GM18498 (cell line): ENCODE measurements around the gene EIF2AK3.
"Not testable (repeated sequence)": the region's sequence is repeated elsewhere in the genome, so short reads cannot be mapped to it uniquely, and the experiment has no call there.

Source experiments
- ATAC-seq: cut with Tn5 transposase; IDR thresholded peaks from one replicate; pipeline ENCODE4 v1.9.1; 2021; ENCODE audit warnings: mild to moderate bottlenecking, moderate library complexity; ENCODE audit not compliant: unreplicated experiment

EIF2AK3 gene

DNA sequence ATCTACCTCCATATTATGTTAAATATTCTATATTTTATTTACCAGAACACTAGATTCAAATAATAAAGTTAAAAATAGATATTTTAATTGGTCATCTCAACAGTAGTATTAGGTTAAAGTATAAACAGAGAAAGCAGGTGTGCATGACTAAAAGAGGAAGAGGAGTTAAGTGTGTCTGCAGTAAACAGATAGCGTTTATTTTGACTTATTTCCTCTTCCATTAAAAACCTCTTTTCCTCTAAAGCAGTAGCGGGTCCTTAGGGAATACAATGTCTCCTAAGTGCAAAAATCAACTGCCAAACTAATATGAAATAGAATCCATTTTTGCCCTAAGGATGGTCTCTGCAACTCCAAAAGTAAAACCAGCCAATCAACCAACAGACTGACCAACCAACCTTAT lies 27.7 kb downstream of the EIF2AK3 start:
- ATAC-seq, result no peak

DNA sequence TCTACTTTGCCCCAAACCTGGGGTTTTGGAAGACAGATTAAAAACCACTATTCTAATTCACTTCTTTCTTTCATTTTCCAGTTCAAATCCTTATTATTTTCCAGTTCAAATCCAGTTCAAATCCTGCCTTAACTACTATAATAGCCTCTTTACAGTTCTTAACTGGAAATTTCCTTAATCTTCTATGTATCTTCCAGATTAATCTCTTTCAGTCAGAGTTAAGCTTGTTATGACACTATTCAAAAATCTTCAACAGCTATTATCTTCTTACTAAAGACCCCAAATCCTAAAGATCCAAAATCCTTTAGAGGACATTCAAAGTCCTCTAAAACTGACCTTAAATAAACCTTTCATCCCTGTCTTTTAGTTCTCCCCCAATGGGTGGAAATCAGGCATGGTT lies 30.1 kb downstream of the EIF2AK3 start:
- no peak for ATAC-seq

DNA sequence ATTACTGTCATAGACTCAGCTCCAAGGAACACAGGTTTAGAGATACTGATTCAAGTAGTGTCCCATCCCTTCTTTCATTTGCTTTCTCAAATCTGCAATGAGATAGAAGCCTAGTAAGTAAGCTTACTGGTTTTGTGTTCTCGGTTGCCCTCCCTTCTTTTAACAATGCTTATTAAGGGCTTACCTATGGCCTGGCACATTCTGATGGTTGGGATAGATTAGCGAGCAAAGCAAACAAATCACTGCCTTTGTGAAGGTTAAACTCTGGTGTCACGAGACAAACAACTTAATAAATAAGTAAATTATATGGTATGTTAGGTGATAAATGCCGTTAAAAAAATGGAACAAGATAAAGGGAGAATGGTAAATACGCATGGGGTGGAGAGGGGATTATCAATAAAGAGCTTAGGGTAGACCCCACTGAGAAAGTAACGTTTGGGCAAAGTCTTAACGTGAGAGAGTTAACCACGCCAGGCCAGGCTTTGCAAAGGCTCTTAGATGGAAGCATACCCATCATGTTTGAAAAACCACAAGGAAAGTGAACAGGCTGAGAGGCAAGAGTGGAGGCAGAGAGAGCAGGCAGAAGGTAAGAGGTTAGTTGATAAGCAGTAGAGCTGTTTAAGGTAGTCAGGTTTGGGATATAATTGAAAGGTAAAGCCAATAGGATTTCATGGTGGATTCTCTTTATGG lies 31.0 kb downstream of the EIF2AK3 start:
- no peak for ATAC-seq

DNA sequence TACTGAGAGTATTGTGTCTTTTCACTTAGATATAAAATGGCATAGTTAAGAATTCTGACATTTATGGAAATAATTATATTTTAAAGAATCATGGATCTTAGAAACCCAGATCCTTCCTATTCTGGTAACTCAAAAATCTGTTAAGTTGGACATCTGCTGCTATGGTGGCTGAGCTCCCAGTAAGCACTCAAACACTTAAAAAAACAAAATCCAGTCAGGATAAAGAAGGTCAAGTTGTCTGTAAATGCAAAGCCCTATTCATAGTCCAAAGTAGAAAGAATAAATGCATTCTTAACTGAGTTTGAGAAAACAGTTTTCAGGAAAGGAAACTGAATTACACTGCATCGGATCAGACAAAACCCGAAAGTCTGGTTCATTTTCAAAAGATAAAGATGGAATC lies 35.6 kb downstream of the EIF2AK3 start:
- no peak for ATAC-seq

DNA sequence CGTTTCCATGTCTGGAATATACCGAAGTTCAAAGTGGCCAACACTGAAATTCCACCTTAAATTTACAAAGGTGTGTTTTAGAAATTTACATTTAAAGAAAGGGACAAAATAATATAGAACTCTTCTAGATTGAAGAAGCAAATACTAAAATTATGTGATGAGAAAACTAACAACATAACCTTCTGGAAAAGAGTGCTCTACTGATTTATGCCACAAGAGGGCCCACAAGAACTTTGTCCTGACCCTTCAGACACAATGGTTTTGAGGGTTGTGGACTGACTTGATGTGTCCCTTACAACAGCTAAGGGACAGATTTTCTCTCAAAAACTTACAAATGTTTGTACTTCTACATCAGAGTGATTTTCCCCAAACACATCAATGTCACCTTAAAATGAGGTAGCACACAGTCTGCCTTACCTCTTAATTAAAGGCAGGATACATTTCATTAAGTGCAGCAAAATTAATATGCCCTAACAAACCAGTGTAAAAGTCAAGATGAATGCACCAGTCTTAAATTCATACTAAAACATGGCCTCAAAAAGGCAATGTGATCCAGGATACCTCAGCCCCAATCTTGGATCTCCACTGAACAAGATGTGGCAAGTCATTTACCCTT lies 36.2 kb downstream of the EIF2AK3 start:
- ATAC-seq, result peak; percentile 80

GRCh38 chr2:88585969-88586368 lies 41.3 kb downstream of the EIF2AK3 start:
- ATAC-seq, result no peak

DNA sequence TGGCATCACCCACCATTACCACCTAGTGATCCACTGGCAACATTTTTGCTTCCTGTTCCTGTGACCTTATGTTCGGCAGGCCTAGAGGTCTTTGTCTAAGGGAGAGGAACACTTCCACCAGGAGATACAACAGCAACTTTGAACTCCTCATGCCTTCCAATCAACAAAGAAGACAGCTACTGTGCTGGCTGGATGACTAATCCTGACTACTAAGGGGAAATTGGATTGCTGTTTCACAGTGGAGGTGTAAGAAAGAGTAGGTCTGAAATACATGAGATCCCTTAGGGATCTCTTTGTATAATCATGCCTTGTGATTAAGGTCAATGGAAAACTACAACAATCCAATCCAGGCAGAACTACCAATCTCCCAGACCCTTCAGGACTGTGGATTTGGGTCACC lies 45.2 kb downstream of the EIF2AK3 start:
- no peak for ATAC-seq

GRCh38 chr2:88580088-88580487 lies 47.2 kb downstream of the EIF2AK3 start:
- ATAC-seq, result no peak

DNA sequence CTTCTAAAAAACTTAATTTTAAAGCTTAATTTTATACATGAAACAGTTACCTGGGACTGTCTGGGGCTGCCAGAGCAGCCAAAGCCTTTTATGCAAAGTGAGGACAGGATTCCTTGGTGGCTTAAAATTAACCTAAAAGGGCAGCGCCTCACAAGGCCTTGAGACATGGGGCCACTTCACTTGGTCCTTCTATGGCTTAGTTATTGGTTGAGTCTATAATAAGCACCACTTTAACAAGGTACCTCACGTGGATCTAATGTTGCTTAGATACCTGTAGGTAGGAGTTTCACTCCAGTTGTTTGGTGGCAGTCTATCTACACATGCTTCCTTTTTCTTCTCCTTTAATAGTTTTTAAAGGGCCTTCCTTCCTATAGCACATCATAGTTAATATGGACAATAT lies 51.6 kb downstream of the EIF2AK3 start:
- no peak for ATAC-seq

DNA sequence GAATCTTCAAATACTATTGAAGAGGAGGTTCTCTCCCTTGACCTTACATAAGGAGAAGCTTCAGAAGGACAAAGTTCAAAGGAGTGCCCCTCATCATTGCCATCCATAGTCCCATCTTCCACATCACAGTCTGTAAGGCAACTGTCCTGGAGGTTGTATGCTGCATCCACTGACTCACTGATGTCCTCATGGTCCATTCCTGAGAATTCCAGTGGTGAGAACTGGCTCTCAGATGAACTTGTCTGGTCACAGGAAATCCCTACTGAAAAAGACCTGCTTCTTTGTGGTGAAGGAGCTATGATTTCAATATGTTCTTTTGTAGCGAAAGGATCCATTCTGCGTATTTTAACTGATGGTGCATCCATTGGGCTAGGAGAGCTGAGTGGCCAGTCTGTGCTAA lies 52.2 kb downstream of the EIF2AK3 start:
- ATAC-seq, result peak; percentile 15

DNA sequence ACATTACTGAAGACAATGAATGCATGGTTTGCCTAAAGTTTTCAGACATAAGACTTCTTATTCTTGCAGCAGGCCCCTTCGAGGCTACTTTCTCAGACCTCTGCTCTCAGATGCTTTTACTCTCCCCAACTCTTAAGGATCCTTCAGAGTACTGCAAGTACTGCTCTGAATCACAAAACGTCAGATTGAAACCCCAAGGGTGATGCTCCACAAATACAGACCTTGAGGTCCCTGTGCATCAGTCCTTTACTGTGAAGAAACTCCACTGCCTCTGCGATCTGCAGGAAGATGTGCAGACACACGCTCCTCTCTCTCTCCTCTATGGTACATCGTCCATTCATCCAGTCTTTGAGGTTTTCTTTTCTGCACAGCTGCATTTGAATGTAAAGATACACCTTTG lies 52.8 kb downstream of the EIF2AK3 start:
- ATAC-seq, result peak; percentile 64

DNA sequence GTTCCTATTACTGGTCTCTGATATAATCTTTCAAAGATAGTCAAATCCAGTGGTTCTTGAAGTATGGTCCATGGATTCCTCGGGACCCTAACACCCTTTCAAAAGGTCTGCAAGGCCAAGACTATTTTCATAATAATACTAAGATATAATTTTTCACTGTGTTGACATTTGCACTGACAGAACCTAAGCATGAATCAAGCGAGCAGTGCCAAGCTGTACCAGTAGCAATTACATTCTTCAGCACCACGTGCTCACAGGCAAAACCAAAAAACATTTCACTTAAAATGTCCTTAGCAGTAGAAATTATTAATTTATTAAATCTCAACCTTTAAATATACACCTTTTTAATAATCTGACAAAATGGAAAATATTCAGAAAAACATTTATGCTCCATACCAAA lies 59.1 kb downstream of the EIF2AK3 start:
- no peak for ATAC-seq

- no peak for ATAC-seq
Measured at GRCh38 chr2:88564402-88564801, 62.9 kb downstream of the EIF2AK3 start.

- ATAC-seq, result no peak
Measured at GRCh38 chr2:88563129-88563528, 64.1 kb downstream of the EIF2AK3 start.

DNA sequence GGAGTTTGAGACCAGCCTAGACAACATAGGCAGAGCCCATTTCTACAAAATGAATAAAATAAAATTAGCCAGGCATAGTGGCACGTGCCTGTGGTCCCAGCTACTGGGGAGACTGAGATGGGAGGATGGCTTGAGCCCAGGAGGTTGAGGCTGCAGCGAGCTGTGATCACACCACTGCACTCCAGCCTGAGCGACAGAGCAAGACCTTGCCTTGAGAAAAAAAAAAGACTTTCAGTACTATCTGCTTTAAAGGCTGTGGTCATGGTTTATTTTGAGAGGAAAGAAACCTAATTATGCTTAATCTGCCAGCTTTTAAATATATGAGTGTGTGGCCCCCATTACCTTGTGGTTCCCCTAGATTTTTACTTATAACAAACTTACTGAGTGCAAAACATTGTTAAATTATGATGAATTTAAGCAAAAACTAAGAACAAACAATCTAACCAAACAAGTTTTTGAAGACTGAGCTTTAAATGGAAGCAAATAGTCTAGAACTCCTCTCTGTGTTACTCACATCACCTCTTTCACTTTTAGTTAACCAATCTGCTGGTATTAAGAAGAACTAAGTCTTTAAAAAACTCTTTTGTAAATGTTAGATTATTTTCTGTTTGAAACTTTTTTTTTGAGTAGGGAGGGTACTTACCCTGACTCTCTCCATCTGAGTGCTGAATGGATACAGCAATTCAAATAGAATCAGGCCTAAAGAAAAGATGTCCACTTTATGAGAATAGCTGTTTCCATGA lies 65.4 kb downstream of the EIF2AK3 start:
- peak; percentile 81 for ATAC-seq

GRCh38 chr2:88560619-88561307 lies 66.5 kb downstream of the EIF2AK3 start:
- peak; percentile 32 for ATAC-seq

- ATAC-seq, result no peak
Measured at GRCh38 chr2:88557290-88557689, 70.0 kb downstream of the EIF2AK3 start.

- no peak for ATAC-seq
Measured at GRCh38 chr2:88556026-88556425, 71.2 kb downstream of the EIF2AK3 start.

DNA sequence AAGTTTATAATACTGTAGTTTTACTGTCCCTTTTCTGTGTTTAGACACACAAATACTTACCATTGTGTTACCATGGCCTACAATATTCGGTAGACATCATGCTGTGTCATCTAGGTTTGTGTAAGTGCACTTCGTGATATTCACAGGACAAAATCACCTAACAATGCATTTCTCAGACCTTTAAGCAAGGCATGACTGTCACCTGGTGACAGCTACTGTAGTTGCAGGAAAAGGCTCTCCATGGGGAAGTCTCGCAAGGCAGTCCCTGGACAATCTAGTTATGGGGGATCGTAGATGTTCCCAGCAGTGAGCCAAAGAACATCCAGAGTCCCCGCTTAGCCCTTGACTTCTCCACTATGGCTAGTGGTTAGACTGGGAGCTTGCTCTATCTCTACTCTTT lies 73.1 kb downstream of the EIF2AK3 start:
- ATAC-seq, result no peak

- ATAC-seq, result no peak
Measured at GRCh38 chr2:88549616-88550292, 77.5 kb downstream of the EIF2AK3 start.

DNA sequence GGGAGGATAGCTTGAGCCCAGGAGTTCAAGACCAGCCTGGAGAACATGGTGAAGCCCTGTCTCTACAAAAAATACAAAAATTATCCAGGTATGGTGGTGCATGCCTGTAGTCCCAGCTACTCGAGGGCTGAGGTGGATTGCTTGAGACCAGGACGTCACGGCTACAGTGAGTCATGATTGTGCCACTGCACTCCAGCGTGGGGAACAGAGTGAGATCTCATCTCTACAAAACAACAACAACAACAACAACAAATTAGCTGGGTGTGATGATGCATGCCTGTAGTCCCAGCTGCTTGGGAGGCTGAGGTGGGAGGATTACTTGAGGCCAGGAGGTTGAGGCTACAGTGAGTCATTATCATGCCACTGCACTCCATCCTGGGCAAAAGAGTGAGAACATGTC lies 81.0 kb downstream of the EIF2AK3 start:
- ATAC-seq, result not testable (repeated sequence)
